ENCODE data around the gene OR7D2. TPM values are rescaled to one million over a fixed set of nuclear protein-coding genes. Genes with fewer than 3 reads are reported as not detected.

The OR7D2 gene
- total RNA-seq, 5 donors from 2014 or later (not counting 1 experiment from before 2014, with no cell fraction given): 1.4 to 1.6 TPM; not detected in 3

- Mint-ChIP-seq H3K36me3 (no peaks in the 10 kb centered on the region), H3K27me3 (peaks cover 5 to 10% of the 10 kb centered on the region in 2 donors), H3K4me1 (no peaks in the 10 kb centered on the region), H3K4me3 (no peak within 1 kb of the TSS), H3K9me3 (peaks cover 3 to 11% (median 7%) of the 10 kb centered on the region in 3 donors), H3K27ac (no peak within 1 kb of the TSS)
- Histone ChIP-seq H3K4me1 (ENCODE audit: control insufficient read depth in 1 of 2, extremely low read depth in 1 of 2, insufficient read depth in 2 of 2, low read length in 2 of 2) (no peaks in the 10 kb centered on the region), H3K27ac (ENCODE audit: low read length) (no peak within 1 kb of the TSS), H3K27me3 (replicated peaks in 1 of 2; ENCODE audit: control insufficient read depth in 2 of 2, extremely low read depth in 1 of 2, insufficient read depth in 2 of 2, low read length in 1 of 2) (peaks cover 0 to 11% of the 10 kb centered on the region in 2 experiments), H3K4me3 (ENCODE audit: control insufficient read depth in 1 of 2, extremely low read depth in 1 of 2, low read length in 1 of 2) (no peak within 1 kb of the TSS), H3K36me3 (ENCODE audit: control insufficient read depth in 2 of 2, extremely low read depth in 1 of 2, insufficient read depth in 1 of 2, low read length in 1 of 2) (no peaks in the 10 kb centered on the region), H3K9me3 (no peaks in the 10 kb centered on the region)
- ChIA-PET CTCF (no interaction called here), POLR2A (no interaction called here)
- no peak for ATAC-seq (replicated peaks in 1 of 4)
- no peak for DNase-seq
- WGBS (ENCODE audit: insufficient coverage): no CpG with 5 or more reads among the region's 3 CpGs
Observed at GRCh38 chr19:9219489-9219888, 40.7 kb downstream of the OR7D2 start, which contains the start of gene OR7D4. Gene OR7D4 (minus strand): TSS chr19:9219589. CDS start chr19:9214837, 4,752 bp downstream.

Other genes with a start within 250 kb of the OR7D2 start
- under 1 TPM in 4 of 5 donors, not detected in 1; 0.03 to 0.16 (median 0.05) TPM for gene MUC16, start 168.6 kb upstream of the OR7D2 start, total RNA-seq
- gene OR1M1, start 91.9 kb upstream of the OR7D2 start, total RNA-seq: not detected
- not detected for gene OR7G2, start 71.5 kb upstream of the OR7D2 start, total RNA-seq
- not detected for gene OR7G1, start 63.2 kb upstream of the OR7D2 start, total RNA-seq
- gene OR7G3, start 52.0 kb upstream of the OR7D2 start, total RNA-seq: not detected
- gene ZNF317, start 38.6 kb upstream of the OR7D2 start, total RNA-seq: 10 to 100 TPM; 46.8 to 77.9 (median 51.2) TPM
- gene OR7D4, start 40.6 kb downstream of the OR7D2 start, total RNA-seq: not detected
- gene OR7E24, start 72.0 kb downstream of the OR7D2 start, total RNA-seq: not detected
- 10 to 100 TPM; 11.3 to 23.0 (median 17.9) TPM for gene ZNF699, start 130.9 kb downstream of the OR7D2 start, total RNA-seq
- gene ZNF559, start 145.2 kb downstream of the OR7D2 start, total RNA-seq: 10 to 100 TPM; 14.5 to 41.1 (median 34.7) TPM
- gene ZNF177, start 184.0 kb downstream of the OR7D2 start, total RNA-seq: 1 to 10 TPM in 4 of 5 donors, under 1 TPM in 1; 0.89 to 2.1 (median 1.0) TPM

Data from T-cell (primary cell).